Nephron (organoid): ENCODE data around the gene CASKIN1.

Experiments
- H3K27ac Mint-ChIP-seq, 3 experiments: 2 replicates each; pipeline ENCODE4 v1.8.0; 2020; ENCODE audit warnings: mixed read lengths in 3 of 3, mild to moderate bottlenecking in 2 of 3, moderate library complexity in 1 of 3
- H3K27me3 Mint-ChIP-seq: 2 replicates; pipeline ENCODE4 v1.8.0; 2021; ENCODE audit warnings: low read depth, mild to moderate bottlenecking, moderate library complexity, mixed read lengths
- H3K36me3 Mint-ChIP-seq: 2 replicates; pipeline ENCODE4 v1.8.0; 2020; ENCODE audit warnings: low read depth, mixed read lengths
- H3K4me1 Mint-ChIP-seq: 2 replicates; pipeline ENCODE4 v1.8.0; 2020; ENCODE audit warnings: mixed read lengths
- H3K4me3 Mint-ChIP-seq, 3 experiments: 2 replicates each; pipeline ENCODE4 v1.8.0; 2020; ENCODE audit warnings: mild to moderate bottlenecking in 3 of 3, mixed read lengths in 3 of 3, moderate library complexity in 2 of 3
- H3K9me3 Mint-ChIP-seq: 2 replicates; pipeline ENCODE4 v1.8.0; 2020; ENCODE audit warnings: mixed read lengths
- TF ChIP-seq, protein P1 (sequence below), 3 experiments: fragments of 200-600 bp; sonication (generic); IDR thresholded peaks; one replicate each; pipeline ENCODE4 v1.5.0; 2021; ENCODE audit warnings: antibody characterized with exemption in 3 of 3; ENCODE audit not compliant: unreplicated experiment in 3 of 3

CASKIN1 gene

DNA sequence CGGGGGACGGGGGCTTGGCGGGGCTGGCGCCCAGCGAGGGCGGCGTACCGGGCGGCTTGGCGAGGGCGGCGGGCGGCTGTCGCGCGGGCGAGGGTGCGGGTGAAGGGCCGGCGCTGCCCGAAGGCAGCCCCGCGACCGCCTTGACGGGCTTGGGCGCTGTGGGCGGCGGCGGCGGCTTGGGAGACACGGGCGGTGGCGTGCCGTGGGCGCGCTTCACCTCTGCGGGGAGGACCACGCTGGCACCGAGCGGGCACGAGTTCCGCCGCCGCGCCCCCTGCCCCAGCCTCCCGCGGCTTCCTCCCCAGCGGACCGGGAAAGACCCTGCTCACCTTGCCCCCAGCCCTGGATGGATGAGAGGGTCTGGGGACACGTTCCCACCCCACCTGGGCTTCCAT lies 17.3 kb downstream of the CASKIN1 start:
- Mint-ChIP-seq H3K4me1 (no peaks in the 10 kb centered on the region), H3K27ac (no peak overlapping the region), H3K36me3 (peaks cover 6% of the 10 kb centered on the region), H3K9me3 (no peaks in the 10 kb centered on the region), H3K27me3 (no peaks in the 10 kb centered on the region), H3K4me3 (no peak overlapping the region)
- TF ChIP-seq, protein P1, sequence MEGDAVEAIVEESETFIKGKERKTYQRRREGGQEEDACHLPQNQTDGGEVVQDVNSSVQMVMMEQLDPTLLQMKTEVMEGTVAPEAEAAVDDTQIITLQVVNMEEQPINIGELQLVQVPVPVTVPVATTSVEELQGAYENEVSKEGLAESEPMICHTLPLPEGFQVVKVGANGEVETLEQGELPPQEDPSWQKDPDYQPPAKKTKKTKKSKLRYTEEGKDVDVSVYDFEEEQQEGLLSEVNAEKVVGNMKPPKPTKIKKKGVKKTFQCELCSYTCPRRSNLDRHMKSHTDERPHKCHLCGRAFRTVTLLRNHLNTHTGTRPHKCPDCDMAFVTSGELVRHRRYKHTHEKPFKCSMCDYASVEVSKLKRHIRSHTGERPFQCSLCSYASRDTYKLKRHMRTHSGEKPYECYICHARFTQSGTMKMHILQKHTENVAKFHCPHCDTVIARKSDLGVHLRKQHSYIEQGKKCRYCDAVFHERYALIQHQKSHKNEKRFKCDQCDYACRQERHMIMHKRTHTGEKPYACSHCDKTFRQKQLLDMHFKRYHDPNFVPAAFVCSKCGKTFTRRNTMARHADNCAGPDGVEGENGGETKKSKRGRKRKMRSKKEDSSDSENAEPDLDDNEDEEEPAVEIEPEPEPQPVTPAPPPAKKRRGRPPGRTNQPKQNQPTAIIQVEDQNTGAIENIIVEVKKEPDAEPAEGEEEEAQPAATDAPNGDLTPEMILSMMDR (IDR thresholded peaks at IDR 0.05; ENCODE audit: unreplicated experiment in 3 of 3) = no peak

DNA sequence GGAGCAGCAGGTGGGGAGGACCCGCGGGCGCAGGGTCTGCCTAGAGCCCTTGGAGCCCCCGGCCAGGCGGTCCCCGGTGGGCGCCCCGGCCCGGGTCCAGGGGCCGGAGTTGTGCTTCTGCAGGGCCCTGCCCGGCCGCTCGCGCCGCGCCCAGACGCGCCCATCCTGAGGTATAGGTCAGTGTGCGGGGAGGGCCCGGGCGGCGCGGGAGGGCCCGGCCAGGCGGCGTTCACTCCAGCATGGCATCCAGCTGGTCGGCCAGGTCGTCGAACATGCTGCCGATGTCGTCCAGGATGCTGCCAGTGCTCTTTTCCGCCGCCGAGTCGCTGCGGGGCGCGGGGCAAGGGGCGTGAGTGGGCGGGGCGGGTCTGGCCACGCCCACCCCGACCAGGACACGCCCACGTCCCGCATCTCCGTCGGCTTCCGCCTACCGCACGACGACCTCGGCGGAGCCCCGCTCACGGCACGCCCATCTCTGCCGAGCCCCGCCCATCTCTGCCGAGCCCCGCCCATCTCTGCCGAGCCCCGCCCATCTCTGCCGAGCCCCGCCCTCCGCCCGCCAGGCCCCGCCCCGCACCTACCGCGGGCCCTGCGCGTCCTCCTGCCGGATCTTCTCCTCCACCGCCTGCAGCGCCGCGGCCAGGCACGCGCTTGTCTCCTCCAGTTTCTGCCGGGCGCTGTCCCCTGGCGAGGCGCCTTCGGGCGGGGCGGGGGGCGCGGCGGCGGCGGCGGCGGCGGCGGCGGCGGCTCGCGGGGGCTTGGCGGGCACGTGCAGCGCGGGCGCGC lies 17.9 kb downstream of the CASKIN1 start:
- Mint-ChIP-seq H3K36me3 (peaks cover 8% of the 10 kb centered on the region), H3K9me3 (no peaks in the 10 kb centered on the region), H3K4me1 (no peaks in the 10 kb centered on the region), H3K4me3 (no peak overlapping the region), H3K27ac (no peak overlapping the region), H3K27me3 (no peaks in the 10 kb centered on the region)
- TF ChIP-seq, protein P1 (IDR thresholded peaks at IDR 0.05; ENCODE audit: unreplicated experiment in 3 of 3) = no peak

DNA sequence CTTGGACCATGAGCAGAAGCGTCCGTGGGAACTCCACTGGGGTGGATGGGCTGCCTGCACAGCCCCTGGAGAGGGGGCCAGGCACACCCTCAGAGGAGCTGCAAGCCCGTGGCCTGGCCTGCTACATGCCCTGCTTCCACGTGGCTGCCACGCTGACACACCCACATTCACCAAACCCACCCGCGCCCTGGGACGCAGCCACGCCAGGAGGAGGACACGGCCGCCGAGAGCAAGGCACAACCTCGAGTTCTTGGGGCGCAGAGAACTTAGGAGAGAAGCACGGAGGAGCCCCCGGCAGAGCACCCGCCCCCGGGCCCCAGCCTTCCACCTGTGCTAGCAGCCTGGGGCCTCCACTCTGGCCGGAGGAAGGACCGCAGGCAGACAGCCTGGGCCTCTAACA lies 18.8 kb downstream of the CASKIN1 start:
- Mint-ChIP-seq H3K36me3 (peaks cover 12% of the 10 kb centered on the region), H3K27ac (no peak overlapping the region), H3K27me3 (no peaks in the 10 kb centered on the region), H3K9me3 (no peaks in the 10 kb centered on the region), H3K4me1 (no peaks in the 10 kb centered on the region), H3K4me3 (no peak overlapping the region)
- TF ChIP-seq, protein P1 (IDR thresholded peaks at IDR 0.05; ENCODE audit: unreplicated experiment in 3 of 3) = no peak

DNA sequence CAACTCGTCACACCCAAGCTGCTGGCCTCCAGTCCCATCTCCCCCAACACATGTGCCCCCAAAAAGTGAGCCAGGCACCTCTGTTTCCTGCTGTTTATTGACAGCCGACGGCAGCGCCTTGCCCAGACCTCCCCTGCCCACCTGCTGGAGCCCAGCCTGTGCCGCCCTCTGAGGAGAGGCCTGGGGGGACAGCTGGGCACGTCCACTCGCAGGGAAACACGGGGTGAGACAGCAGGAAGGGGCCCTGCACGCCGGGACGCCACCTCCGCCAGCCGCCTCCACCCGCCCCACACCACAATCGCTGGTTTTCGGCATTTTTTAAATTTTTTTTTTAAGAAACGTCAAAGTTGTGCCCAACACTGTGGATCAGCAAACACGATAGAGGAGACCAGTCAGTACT lies 19.3 kb downstream of the CASKIN1 start:
- Mint-ChIP-seq H3K36me3 (peaks cover 12% of the 10 kb centered on the region), H3K4me3 (no peak overlapping the region), H3K4me1 (no peaks in the 10 kb centered on the region), H3K27me3 (no peaks in the 10 kb centered on the region), H3K9me3 (no peaks in the 10 kb centered on the region), H3K27ac (no peak overlapping the region)
- TF ChIP-seq, protein P1 (IDR thresholded peaks at IDR 0.05; ENCODE audit: unreplicated experiment in 3 of 3) = no peak

DNA sequence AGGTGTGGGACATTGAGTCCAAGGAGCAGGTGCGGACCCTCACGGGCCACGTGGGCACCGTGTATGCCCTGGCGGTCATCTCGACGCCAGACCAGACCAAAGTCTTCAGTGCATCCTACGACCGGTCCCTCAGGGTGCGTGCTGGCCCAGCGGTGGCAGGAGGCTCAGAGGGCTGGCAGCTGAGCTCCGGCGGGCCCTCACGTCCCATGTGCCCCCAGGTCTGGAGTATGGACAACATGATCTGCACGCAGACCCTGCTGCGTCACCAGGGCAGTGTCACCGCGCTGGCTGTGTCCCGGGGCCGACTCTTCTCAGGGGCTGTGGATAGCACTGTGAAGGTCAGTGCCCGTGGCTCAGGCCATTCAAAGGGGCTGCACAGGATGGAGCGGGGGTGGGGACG lies 20.4 kb downstream of the CASKIN1 start:
- H3K9me3 Mint-ChIP-seq = no peaks in the 10 kb centered on the region
- TF ChIP-seq, protein P1 (IDR thresholded peaks at IDR 0.05; ENCODE audit: unreplicated experiment in 3 of 3) = no peak
- H3K27ac Mint-ChIP-seq = no peak overlapping the region
- H3K4me3 Mint-ChIP-seq = no peak overlapping the region
- no peaks in the 10 kb centered on the region for H3K4me1 Mint-ChIP-seq
- H3K27me3 Mint-ChIP-seq = no peaks in the 10 kb centered on the region
- H3K36me3 Mint-ChIP-seq = peaks cover 12% of the 10 kb centered on the region

DNA sequence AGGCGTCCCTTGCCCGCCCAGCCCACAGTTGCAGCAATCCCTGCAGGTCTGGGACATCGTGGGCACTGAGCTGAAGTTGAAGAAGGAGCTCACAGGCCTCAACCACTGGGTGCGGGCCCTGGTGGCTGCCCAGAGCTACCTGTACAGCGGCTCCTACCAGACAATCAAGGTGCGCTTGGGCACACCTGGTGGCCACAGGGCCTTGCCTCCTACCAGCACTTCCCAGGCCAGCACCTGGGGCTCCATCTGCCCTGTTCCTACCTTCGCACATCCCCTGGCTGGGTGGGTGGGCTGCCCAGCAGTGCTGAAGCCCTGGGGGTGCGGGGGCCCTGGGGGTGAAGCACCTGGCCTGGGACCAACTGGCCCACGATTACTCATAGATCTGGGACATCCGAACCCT lies 21.0 kb downstream of the CASKIN1 start:
- Mint-ChIP-seq H3K9me3 (no peaks in the 10 kb centered on the region), H3K4me1 (no peaks in the 10 kb centered on the region), H3K4me3 (no peak overlapping the region), H3K27me3 (no peaks in the 10 kb centered on the region), H3K27ac (no peak overlapping the region), H3K36me3 (peaks cover 12% of the 10 kb centered on the region)
- TF ChIP-seq, protein P1 (IDR thresholded peaks at IDR 0.05; ENCODE audit: unreplicated experiment in 3 of 3) = no peak
